CD4-positive, alpha-beta T cell treated with Interleukin-6 for 4 hours (primary cell): ENCODE data around the gene BACH2.
A peak's percentile ranks its signal among the peaks of the same experiment; 100 is the strongest.
"Not testable (repeated sequence)": the region's sequence is repeated elsewhere in the genome, so short reads cannot be mapped to it uniquely, and the experiment has no call there.

Experiments
- DNase-seq: peaks from one replicate; pipeline ENCODE4 v3.0.0-alpha.2; 2020; ENCODE audit warnings: mixed read lengths

BACH2 gene

DNA sequence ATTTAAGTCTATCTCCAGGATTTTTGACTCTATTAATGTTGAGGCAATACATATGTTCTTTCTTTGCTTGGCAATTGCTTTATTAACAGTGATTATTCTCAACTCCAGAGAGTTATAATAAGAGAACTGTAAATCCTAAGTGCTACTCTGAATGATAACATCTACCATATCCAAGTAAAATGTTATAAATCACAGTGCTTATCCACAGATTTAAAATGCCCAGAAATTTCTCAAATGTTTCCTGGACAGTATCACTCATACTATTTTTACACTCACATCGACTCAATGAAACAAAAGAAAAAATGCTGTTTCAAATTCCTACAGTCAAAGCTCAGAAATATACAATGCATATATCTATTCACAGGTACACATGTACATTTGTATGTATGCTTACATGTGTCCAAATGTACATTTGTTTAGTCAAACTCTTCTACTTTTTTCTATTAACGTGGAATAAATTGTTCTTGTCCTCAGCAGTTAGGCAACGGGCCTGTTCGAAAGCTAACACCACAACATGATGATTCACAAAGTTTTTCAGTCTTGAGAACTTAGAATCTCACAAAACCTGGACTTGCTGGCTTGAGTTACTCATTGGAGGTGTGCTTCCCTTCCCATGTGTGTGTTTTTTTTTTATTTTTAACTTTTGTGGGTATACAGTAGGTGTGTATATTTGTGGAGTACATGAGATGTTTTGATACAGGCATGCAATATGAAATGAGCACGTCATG lies 209.4 kb downstream of the BACH2 start:
- no peak for DNase-seq

DNA sequence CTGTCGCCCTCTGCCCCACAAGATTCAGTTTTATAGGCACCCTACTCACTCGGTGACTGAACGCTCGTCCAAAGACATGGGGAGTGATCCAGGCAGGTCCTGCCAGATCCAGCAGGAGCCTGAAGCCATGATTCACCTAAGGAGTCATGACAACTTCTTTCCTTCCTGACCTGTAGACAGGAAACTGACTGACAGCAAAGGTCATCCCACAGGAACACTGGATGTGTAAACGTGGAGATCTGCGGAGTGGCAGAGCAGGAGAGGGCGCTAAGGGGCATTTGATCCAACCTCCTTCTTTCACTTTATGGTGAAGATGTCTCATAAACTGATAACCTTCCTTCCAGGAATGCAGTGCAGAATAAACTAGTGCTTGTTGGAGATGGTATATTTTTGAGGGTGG lies 210.1 kb downstream of the BACH2 start:
- no peak for DNase-seq

DNA sequence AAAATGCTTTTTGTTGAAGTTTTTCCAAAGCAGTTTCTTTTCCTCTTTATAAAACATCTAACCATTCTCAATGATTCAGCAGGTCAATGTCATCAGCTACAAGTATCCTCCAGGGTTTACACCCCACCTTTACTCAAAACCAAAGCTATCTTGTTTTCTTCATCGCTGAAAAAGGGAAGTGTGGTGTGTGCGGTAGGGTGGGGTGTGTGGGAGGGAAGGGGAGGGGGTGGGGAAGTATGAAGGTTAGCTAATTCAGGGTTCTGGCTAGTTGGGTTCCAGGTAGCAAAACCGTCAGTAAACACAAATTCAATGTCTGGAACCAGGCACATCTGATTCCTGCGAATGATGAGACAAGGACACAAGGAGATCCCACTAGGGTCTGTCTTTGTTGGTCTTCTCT lies 212.8 kb downstream of the BACH2 start:
- peak; percentile 69 for DNase-seq

DNA sequence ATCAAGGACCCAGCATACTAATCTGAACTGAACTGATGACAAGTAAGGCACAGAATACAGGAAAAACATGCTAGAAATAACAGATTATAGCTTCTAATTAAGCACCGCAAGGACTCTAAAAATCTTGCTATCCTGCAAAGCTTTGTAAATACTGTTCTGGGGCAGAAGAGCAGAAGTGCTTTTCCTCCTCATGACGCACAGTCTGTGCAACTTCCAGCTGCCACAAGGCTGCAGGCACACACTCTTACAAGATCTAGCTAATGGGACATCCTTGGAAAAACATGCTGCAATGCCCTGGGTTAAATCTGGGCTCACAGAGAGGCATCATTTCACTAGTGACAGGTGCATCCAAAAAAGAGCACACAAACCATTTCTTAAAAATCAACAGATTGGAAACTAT lies 213.8 kb downstream of the BACH2 start:
- DNase-seq: no peak

DNA sequence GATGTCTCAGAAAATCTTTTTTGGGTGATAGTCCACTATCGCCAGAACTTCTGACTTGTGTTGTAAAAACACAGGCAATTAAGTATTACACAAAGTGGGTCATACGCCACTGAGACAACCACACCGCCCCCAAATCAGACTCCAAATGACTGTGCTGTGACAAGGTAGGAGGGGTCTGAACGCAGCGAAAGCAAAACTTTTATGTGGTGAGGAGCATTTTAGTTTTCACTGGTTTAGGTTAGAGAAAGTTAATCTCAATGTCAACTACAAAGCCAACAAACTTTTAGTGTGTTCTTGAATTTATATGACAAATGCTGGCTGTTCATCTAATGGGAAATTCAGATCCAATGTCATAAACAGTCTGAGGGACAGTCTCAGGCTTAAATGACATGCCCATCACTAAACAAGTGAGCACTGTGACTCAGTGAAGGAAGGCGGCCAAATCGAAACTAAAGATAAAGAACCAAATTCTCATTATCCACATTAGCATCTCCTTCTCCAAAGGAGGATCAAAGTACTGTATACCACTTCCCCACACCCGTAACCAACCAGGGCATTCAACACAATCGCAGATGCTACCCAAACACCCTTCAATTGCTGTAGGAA lies 215.7 kb downstream of the BACH2 start:
- DNase-seq: peak; percentile 67

DNA sequence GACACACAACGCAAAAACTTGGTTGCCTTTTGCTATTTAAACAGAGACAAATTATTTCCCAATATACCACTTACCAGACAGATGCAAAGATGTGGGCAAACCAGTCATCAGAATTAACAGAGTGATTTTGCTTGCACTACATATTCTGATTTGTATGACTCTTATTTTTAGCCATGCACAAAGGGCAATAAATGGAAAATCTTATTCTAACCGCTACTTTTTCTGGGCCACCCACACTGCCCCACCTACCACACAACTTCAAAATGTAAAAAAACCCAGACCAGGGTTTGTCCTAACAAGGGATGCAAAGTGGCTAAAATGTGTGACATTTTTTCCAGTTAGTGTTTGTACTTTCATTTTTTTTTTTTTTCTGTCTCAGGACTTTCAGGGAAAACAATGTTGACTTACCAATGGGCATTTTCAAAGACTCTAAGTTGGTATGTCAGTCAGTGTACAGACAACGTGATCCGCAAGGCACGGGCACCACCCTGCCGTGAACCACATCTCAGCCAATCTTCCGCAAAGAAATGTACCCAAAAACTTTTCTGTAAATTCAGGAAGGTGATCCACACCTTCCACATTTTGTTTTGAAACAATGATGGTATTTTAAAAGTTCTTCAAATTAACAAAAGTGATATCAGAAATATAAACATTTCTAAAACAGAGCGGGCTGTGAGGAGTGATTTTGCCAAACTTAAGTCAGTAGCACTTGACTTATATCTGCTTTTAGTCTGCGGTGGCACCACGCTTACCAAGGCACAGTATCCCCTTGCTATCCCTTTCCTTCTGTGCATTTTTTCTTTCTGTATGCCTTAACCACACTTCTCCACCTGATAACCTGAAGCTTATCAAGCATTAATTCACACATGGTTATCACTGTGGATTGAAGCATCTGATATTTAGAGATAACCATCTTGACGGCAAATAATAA lies 216.8 kb downstream of the BACH2 start:
- DNase-seq: peak; percentile 32

DNA sequence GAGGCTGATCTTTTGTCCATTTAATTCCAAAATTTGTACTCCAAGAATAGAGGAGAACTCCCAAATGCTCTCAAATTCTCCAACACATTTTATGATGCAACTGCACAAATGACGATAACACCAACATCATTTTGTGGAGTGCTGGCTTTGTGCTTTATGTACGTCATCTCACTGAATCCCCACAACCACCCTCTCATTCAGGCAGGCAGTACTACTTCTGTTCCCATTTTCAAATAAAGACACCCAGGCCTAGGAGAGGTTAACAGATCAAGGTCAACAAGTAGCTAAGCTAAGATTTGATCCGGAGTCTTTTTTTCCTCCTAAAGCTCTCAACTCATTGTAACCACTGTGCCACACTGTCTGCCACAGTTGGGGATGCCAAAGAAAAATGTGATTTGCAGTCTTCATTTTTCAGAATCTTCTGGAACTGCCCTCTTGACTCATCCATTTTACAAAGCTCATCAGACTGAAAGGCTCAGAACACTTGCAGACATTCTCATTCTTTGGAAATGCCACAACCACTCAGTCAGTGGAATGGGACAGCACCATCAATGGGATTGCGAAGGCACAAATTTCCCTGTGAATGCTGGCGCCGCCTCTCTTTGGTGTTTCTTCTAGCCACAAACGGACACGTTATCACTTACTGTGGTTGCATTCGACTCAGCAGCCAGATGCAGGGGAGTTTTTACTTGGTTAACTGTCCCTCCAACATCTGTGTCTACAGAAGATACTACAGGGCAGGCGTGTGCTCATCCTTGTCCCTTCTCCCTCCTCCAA lies 217.9 kb downstream of the BACH2 start:
- DNase-seq: no peak

DNA sequence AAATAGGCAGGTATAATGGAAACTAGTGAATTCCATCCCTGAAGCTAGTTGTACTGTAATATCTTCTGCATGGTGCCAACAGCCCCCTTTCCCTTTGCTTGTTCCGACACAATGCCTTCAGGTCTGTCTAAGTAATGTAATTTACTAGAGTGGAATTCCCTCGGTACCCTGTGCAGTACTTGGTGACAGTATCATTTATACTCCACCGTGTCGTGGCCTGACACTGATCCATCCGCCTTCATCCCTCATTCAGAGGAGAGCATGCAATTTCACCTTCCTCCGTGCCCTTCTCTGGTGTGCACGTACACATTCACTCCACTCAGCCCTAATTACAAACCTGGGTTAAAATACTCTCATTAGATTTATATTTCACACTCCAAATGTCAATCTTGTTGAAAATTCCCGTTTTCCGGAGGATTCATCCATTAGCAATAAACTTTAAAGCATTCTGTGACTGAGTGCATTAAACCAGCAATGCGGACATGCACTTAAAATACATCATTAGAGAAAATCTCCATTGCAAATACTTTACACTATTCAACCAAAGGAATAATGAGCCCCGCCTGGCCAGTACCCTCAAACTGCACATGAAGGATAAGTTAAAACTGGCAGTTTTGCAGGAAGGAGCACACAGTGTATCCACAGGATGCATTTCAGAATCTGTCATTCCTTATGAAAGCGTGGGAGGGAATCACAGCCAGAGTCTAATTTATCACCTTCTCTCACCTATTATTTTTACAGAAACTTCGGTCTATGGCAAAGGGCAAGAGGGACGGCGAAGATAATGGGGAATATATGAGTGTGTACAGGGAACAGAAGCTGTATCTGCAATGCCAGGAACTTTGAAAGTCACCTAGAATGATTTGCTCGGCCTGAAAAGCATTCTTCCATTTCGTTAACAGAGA lies 219.9 kb downstream of the BACH2 start:
- DNase-seq: no peak

DNA sequence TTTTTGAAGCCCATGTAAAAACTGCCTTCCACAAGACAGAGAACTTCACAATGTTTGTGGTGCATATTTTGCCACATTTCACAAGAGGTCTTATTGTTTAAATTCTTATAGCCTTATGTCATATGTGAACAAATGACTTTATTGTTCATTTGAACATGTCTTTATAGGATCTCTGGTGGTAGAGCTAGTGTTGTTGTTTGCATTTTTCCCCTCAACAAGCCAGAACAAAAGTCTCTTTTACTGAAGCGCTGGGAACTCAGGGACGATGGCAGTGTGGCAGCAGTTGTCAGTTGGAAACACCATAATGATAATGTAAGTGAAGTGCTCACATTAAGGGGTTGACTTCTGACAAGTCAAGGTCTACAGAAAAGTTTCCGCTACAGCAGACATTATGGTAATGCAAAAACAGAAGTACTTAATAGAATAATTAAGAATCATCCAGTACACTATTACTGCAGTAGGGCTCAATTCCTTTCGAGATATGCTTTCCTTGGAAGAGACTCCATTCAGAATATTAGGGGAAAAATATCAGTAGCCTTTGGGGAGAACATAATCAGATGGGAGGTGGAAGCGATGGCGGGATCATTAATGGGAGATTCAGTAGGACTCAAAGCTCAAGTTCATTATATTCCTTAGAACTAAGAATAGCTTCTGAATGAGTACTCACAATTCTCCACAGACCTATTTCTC lies 222.3 kb downstream of the BACH2 start:
- DNase-seq: no peak

DNA sequence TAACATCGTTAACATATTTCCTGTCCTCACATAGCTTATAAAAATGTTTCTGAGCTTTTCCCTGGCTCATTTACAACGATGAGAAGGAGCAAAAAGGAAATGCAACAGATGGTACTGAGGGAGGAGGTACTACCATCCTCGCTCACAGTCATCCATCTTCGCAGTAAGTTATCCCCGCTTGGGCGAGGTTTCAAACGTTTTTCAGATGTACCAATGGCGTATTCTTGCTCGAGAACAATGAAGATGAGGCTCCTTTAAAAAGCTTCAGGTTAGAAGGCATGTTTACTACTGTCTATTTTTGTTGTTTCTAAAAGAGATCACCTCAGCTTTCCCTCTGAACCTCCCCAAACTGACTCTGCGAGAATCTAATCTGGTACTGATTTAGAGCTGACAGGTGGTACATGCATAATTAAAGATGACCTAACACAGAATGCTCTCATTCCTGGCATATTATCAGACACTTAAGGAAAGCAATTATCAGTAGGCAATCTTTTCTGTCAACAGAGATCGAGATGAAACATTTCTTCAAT lies 223.6 kb downstream of the BACH2 start:
- DNase-seq: no peak

DNA sequence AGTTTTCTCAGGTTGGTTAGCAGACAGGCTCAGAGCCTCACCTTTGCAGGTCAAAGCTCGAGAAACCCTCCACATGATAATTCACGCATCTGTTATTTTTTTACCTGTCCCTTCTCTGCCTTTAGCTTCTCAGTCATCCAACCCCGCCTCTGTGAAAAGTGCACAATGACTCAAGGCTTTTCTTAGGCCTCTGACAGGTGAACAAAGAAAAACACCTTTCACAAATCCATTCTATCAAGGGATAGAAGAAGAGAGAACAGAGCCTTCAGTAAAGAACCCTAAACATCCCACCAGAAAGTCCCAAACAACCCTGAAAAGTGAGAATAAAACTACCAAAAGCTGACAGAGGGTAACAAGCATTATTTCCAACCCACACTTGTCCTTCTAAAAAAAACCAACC lies 224.1 kb downstream of the BACH2 start:
- DNase-seq: peak; percentile 22

DNA sequence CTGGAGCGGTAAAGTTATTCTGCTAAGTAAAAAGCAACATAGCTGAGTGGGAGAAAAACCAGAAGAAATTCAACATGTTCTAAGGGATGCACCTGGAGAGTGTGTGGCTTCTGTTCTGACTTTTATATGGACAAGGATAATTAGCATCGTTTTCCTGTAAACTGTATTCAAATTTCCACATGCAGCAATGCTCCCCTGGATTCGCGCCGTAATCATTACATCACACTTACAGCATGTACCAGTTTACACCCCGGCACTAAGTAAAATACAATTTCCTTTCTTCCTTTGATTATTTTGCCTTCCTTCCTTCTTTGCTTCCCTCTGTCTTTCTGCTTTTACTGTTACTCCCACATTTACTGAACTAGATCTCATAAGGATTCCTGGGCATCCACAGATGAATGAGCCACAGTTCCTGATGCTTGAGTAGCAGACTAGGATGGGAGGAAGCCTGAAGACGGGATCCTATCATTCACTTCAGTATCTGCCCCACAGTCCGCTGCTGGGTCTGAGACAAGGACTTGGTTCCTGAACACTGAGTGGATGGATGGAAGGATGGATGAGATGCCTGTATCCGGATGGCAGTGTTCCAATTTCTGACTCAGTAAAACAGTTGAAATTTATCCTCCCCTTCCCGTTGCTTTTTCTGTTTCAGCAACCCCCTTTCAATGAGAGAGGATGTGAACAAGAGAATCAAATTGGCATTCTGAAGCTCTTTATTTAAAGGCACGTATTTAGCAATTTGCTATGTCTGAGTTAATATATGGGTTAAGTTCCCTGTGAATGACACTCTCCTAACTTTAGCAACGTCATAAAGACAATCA lies 227.7 kb downstream of the BACH2 start:
- DNase-seq: no peak

DNA sequence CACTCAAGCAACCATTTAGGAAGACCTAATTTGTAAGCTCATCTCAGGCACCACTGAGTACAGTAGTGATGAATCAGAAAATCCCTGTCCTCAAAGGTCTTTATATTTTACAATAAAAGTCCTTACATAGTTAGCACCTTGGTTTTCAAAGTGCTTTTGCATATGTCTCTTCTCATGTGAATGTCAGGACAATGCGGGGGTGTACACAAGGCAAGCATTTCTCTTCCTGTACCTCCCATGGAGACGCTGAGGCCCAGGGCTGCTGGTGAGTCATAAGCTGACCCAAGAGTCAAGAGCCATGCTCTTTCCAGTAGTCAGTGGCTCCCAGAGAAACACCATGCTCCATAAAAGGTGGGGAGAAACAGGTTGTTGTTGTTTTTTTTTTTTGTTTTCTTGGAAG lies 228.4 kb downstream of the BACH2 start:
- DNase-seq: peak; percentile 20

DNA sequence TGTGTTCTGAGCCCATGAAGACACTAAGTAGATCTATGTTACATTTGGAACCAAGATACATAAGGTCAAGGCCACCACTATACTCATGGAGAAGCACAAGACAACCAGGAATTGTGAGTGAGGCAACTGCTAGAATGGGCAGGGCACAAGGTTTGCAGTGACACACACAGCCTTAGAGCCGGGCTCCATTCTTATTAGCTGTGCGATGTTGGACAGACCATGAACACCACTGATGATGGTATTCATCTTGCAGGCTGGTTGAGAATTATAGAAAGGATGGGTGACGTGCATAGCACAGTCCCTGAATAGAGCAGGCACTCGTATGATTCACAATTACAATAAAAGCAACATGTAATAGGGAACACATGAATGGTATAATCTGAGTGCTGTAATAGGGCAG lies 229.9 kb downstream of the BACH2 start:
- no peak for DNase-seq

DNA sequence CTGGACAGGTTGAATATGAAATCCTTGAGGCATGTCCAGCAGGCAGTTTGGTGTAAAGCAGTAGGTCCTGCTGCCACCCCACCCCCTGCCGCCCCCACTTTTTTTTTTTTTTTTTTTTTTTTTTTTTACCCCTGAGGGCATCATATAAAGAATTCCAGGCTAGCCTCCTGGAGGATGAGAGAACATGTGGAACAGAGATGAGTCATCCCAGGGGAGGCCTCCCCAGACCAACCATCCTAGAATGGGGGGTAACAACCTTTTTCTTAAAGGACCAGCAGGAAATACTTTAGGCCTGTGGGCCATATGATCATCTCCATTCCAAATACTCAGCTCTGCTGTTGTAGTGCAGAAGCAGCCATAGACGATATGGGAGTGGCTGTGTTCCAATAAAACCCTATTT lies 231.5 kb downstream of the BACH2 start:
- DNase-seq: no peak

DNA sequence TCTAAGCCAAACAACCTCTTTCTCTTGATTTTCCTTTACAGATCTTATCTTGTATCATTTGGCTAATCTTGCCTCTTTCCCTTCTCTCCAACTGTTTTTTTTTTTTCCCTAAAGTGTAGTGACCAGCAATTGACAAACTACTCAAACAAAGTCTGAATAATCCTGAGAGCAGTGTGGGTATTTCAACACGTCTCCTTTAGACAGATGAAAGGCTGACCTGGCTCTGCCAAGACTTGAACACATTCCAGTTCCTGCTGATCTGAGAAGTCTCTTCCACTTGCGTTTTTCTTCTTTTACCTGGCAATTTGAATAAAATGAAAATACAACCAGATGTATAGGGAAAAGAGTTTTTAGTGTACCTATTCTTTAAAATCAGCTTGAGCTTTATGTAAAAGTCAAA lies 234.0 kb downstream of the BACH2 start:
- no peak for DNase-seq

DNA sequence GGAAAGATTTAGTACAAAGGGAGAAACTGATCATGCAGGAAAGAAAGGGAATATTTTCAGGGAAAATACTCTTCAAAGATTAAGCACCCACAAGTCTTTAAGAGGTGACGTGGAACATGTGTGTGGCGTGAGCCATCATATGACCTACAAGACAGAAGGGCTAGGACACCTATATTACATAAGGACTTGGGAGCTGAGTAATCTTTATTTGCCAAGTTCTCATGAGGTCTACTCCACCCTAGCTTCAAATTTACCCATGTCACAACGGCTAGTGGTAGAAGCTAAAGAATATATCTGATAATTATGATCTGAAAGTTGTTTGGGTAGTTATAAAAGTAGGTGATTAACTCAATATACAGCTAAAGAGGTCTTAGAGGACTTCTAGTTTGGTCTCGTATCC lies 234.6 kb downstream of the BACH2 start:
- no peak for DNase-seq

DNA sequence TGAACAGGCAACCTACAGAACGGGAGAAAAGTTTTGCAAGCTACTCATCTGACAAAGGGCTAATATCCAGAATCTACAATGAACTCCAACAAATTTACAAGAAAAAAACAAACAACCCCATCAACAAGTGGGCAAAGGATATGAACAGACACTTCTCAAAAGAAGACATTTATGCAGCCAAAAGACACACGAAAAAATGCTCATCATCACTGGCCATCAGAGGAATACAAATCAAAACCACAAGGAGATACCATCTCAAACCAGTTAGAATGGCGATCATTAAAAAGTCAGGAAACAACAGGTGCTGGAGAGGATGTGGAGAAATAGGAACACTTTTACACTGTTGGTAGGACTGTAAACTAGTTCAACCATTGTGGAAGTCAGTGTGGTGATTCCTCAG lies 237.5 kb downstream of the BACH2 start:
- DNase-seq: not testable (repeated sequence)

DNA sequence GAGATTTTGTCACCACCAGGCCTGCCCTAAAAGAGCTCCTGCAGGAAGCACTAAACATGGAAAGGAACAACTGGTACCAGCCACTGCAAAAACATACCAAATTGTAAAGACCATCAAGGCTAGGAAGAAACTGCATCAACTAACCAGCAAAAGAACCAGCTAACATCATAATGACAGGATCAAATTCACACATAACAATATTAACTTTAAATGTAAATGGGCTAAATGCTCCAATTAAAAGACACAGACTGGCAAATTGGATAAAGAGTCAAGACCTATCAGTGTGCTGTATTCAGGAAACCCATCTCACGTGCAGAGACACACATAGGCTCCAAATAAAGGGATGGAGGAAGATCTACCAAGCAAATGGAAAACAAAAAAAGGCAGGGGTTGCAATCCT lies 240.7 kb downstream of the BACH2 start:
- not testable (repeated sequence) for DNase-seq

DNA sequence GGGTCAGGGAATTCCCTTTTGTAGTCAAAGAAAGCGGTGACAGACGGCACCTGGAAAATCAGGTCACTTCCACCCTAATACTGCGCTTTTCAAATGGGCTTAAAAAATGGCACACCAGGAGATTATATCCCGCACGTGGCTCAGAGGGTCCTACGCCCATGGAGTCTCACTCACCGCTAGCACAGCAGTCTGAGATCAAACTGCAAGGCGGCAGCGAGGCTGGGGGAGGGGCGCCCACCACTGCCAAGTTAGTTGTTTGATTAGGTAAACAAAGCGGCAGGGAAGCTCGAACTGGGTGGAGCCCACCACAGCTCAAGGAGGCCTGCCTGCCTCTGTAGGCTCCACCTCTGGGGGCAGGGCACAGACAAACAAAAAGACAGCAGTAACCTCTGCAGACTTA lies 242.4 kb downstream of the BACH2 start:
- DNase-seq: not testable (repeated sequence)
